ENCODE data around the gene KCNH5.

DNA sequence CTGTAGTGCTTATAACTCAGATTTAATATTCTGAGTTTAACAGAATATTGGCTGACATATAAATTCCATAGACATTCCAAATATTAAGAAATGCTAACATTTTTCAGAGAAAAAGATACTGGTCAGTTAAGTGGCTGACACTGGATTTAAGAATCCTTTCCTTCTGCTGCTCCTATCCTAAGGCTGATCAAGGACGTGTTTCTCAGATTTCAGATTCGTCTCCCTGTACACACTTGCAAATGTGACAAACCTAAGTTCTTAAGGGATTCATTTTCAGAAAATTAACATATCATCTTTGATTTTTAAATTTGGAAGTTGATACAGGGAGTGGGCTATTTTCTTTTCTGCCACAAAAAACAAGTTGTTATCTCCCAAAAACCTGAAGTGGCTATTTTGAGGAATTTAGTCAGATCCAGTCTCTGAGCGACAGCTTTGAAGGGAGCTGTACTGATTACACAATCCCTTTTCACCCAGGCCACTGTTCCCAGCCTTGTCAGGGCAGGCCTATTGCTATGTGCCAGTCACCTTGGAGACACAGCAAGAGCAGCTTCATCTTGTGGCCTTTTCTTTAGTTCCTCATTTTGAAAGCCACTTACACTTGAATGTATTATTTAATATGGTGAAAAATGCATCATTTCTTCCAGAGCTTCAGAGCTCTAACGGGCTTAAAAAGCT lies 370.6 kb downstream of the KCNH5 start:
- TF ChIP-seq, protein P1, sequence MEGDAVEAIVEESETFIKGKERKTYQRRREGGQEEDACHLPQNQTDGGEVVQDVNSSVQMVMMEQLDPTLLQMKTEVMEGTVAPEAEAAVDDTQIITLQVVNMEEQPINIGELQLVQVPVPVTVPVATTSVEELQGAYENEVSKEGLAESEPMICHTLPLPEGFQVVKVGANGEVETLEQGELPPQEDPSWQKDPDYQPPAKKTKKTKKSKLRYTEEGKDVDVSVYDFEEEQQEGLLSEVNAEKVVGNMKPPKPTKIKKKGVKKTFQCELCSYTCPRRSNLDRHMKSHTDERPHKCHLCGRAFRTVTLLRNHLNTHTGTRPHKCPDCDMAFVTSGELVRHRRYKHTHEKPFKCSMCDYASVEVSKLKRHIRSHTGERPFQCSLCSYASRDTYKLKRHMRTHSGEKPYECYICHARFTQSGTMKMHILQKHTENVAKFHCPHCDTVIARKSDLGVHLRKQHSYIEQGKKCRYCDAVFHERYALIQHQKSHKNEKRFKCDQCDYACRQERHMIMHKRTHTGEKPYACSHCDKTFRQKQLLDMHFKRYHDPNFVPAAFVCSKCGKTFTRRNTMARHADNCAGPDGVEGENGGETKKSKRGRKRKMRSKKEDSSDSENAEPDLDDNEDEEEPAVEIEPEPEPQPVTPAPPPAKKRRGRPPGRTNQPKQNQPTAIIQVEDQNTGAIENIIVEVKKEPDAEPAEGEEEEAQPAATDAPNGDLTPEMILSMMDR (IDR thresholded peaks at IDR 0.05): no peak
- TF ChIP-seq JUN (IDR thresholded peaks at IDR 0.05): no peak
- TF ChIP-seq HDAC2 (IDR thresholded peaks at IDR 0.05): no peak
- TF ChIP-seq, protein P2, sequence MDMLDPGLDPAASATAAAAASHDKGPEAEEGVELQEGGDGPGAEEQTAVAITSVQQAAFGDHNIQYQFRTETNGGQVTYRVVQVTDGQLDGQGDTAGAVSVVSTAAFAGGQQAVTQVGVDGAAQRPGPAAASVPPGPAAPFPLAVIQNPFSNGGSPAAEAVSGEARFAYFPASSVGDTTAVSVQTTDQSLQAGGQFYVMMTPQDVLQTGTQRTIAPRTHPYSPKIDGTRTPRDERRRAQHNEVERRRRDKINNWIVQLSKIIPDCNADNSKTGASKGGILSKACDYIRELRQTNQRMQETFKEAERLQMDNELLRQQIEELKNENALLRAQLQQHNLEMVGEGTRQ (IDR thresholded peaks at IDR 0.05): no peak
- TF ChIP-seq POLR2A (IDR thresholded peaks at IDR 0.05; ENCODE audit: low read length): no peak
- no peak for TF ChIP-seq MAZ (IDR thresholded peaks at IDR 0.05; ENCODE audit: borderline replicate concordance, low read depth, low read length)
- no peak for TF ChIP-seq CBX8 (IDR thresholded peaks at IDR 0.05)
- no peak for TF ChIP-seq EHF (CRISPR knock-in tag; IDR thresholded peaks at IDR 0.05)
- no peak for TF ChIP-seq MAFK (IDR thresholded peaks at IDR 0.05; ENCODE audit: partially characterized antibody)
- TF ChIP-seq, protein P3, sequence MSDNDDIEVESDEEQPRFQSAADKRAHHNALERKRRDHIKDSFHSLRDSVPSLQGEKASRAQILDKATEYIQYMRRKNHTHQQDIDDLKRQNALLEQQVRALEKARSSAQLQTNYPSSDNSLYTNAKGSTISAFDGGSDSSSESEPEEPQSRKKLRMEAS (IDR thresholded peaks at IDR 0.05): no peak
- TF ChIP-seq RFX5 (IDR thresholded peaks at IDR 0.05): no peak
- no peak for TF ChIP-seq KDM5A (IDR thresholded peaks at IDR 0.05)

Data from A549 (cell line).